ENCODE measurements around the gene ATG7. TPM values are rescaled to one million over a fixed set of nuclear protein-coding genes. Genes with fewer than 3 reads are reported as not detected.

The ATG7 gene
- total RNA-seq, 1 experiment from 2014 or later: 56.1 TPM

GRCh38 chr3:11554236-11554610 is 282.0 kb downstream of the ATG7 start:
- Histone ChIP-seq H4K20me1 (ENCODE audit: insufficient read depth) (peaks cover 51% of the 10 kb centered on the region), H2AFZ (no peak overlapping the region), H3K4me2 (no peak overlapping the region), H3K27me3 (ENCODE audit: insufficient read depth, low read depth) (no peaks in the 10 kb centered on the region), H3K4me3 (no peak overlapping the region), H3K36me3 (ENCODE audit: low read depth) (peaks cover 4% of the 10 kb centered on the region; the same call in 1 of the 2 replicates), H3K4me1 (replicated peaks; ENCODE audit: insufficient read depth) (no peaks in the 10 kb centered on the region), H3K79me2 (ENCODE audit: low read depth) (no peaks in the 10 kb centered on the region), H3K9me2 (ENCODE audit: insufficient read depth) (no peaks in the 10 kb centered on the region), H3K9me3 (ENCODE audit: insufficient read depth, low read depth) (no peaks in the 10 kb centered on the region), H3F3A (ENCODE audit: insufficient read depth, low read depth) (peaks cover 25% of the 10 kb centered on the region; the same call in 1 of the 2 replicates), H3K27ac (no peak overlapping the region)
- POLR2A ChIA-PET (ENCODE audit: unreplicated experiment): no interaction called here
- intact Hi-C loops (cut with micrococcal nuclease; ENCODE audit: unreplicated experiment): no loop called here
- DNase-seq: no peak
- no peak for TF ChIP-seq EZH2 (IDR thresholded peaks at IDR 0.05; ENCODE audit: low read depth)
- no peak for TF ChIP-seq CTCF (conservative IDR thresholded peaks at IDR 0.05)
- CTCF ChIA-PET: no interaction called here
- no TSS peak for BruUV-seq (replicated peaks)

GRCh38 chr3:11554666-11555065 is 282.5 kb downstream of the ATG7 start:
- peaks cover 51% of the 10 kb centered on the region for H4K20me1 ChIP-seq (ENCODE audit: insufficient read depth)
- H3K27ac ChIP-seq: no peak overlapping the region
- TF ChIP-seq CTCF (conservative IDR thresholded peaks at IDR 0.05): no peak
- TF ChIP-seq EZH2 (IDR thresholded peaks at IDR 0.05; ENCODE audit: low read depth): no peak
- H3K4me2 ChIP-seq: no peak overlapping the region
- CTCF ChIA-PET: no interaction called here
- H3K4me1 ChIP-seq (replicated peaks; ENCODE audit: insufficient read depth): no peaks in the 10 kb centered on the region
- intact Hi-C loops (cut with micrococcal nuclease; ENCODE audit: unreplicated experiment): no loop called here
- no peaks in the 10 kb centered on the region for H3K9me2 ChIP-seq (ENCODE audit: insufficient read depth)
- H3K27me3 ChIP-seq (ENCODE audit: insufficient read depth, low read depth): no peaks in the 10 kb centered on the region
- no peaks in the 10 kb centered on the region for H3K9me3 ChIP-seq (ENCODE audit: insufficient read depth, low read depth)
- H3K36me3 ChIP-seq (ENCODE audit: low read depth): peaks cover 4% of the 10 kb centered on the region; the same call in 1 of the 2 replicates
- H2AFZ ChIP-seq: no peak overlapping the region
- peaks cover 21% of the 10 kb centered on the region; the same call in 1 of the 2 replicates for H3F3A ChIP-seq (ENCODE audit: insufficient read depth, low read depth)
- no peak overlapping the region for H3K4me3 ChIP-seq
- BruUV-seq (replicated peaks): no TSS peak
- POLR2A ChIA-PET (ENCODE audit: unreplicated experiment): no interaction called here
- no peaks in the 10 kb centered on the region for H3K79me2 ChIP-seq (ENCODE audit: low read depth)
- DNase-seq: no peak

GRCh38 chr3:11555211-11555782 is 283.1 kb downstream of the ATG7 start:
- Histone ChIP-seq H3K4me3 (no peak overlapping the region), H3K27me3 (ENCODE audit: insufficient read depth, low read depth) (no peaks in the 10 kb centered on the region), H3F3A (ENCODE audit: insufficient read depth, low read depth) (peaks cover 24% of the 10 kb centered on the region; the same call in 1 of the 2 replicates), H3K9me3 (ENCODE audit: insufficient read depth, low read depth) (no peaks in the 10 kb centered on the region), H3K79me2 (ENCODE audit: low read depth) (no peaks in the 10 kb centered on the region), H3K4me2 (no peak overlapping the region), H3K4me1 (replicated peaks; ENCODE audit: insufficient read depth) (no peaks in the 10 kb centered on the region), H3K27ac (no peak overlapping the region), H3K36me3 (ENCODE audit: low read depth) (peaks cover 4% of the 10 kb centered on the region; the same call in 1 of the 2 replicates), H3K9me2 (ENCODE audit: insufficient read depth) (no peaks in the 10 kb centered on the region), H2AFZ (no peak overlapping the region), H4K20me1 (ENCODE audit: insufficient read depth) (peaks cover 56% of the 10 kb centered on the region)
- POLR2A ChIA-PET (ENCODE audit: unreplicated experiment): interaction anchor here (0.7 kb wide), 1 partner anchor 1129 kb away, joined by 9 read pairs; no protein-coding TSS in a partner anchor
- TF ChIP-seq EZH2 (IDR thresholded peaks at IDR 0.05; ENCODE audit: low read depth): no peak
- TF ChIP-seq CTCF (conservative IDR thresholded peaks at IDR 0.05): no peak
- DNase-seq: no peak
- intact Hi-C loops (cut with micrococcal nuclease; ENCODE audit: unreplicated experiment): no loop called here
- no TSS peak for BruUV-seq (replicated peaks)
- CTCF ChIA-PET: no interaction called here

All from PC-9 (cell line).